COLO668 (cell line): ENCODE measurements around the gene SLC12A8.

Experiments
- DNase-seq: peaks from one replicate; lab custom pipeline; 2025; ENCODE audit not compliant: unreplicated experiment; lab: John Stamatoyannopoulos, UW

SLC12A8 gene

GRCh38 chr3:125154800-125155269 is 57.7 kb downstream of the SLC12A8 start:
- no peak for DNase-seq

- DNase-seq = no peak
Measured at GRCh38 chr3:125154110-125154509, 58.4 kb downstream of the SLC12A8 start.

DNA sequence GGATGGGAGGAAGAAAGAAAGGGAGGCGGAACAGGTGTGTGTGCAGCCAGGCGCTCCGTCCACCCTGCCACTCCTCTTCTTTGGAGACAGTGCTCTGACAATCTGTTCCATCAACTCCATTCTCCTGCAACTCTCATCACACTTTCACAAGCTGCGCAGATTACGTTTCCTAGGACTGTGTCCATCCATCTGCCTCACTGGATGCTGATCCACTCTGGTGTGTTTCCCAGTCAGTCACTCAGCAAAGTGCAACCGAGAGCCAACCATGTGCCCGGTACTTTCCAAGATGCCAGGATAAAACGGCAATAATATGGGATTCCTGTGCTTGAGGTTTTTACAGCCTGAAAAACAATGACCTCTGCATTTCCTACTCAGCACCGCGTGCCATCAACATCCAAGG is 59.6 kb downstream of the SLC12A8 start:
- DNase-seq = no peak

DNA sequence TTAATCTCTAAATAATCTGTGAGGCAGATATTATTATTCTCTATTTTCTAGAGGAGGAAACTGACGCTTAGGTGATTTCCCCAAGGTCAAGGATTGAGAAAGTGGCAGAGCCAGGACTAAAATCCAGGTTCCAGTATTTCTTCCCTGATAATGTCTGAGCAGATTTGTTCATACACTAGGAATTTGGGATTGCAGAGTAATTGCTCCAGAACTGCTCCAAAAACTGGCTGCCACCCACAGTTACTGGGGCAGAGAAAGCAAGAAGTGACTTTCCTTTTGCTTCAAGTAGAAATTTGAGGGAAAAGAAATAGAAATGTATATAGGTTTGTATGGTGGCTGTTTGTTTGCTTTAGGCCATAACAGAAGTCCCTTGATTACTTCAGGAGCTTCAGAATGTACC is 60.6 kb downstream of the SLC12A8 start:
- no peak for DNase-seq

DNA sequence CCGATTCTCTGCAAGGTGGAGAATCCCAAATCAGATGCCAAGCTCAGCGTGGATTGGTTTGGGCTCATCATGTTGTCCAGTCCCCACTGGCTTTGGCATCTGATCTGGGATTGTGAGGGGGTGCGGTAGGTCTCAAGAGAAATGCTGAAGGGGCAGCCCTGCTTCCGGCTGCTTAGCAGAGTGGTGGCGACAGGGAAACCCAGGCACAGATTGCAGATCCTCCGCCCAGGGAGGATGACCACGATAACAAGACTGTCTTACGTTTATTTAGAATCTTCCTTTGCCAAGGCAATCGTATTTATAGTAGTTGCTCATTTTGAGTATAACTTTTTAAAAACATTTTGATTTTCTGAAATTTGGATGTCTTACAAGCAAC is 61.1 kb downstream of the SLC12A8 start:
- DNase-seq = no peak

DNA sequence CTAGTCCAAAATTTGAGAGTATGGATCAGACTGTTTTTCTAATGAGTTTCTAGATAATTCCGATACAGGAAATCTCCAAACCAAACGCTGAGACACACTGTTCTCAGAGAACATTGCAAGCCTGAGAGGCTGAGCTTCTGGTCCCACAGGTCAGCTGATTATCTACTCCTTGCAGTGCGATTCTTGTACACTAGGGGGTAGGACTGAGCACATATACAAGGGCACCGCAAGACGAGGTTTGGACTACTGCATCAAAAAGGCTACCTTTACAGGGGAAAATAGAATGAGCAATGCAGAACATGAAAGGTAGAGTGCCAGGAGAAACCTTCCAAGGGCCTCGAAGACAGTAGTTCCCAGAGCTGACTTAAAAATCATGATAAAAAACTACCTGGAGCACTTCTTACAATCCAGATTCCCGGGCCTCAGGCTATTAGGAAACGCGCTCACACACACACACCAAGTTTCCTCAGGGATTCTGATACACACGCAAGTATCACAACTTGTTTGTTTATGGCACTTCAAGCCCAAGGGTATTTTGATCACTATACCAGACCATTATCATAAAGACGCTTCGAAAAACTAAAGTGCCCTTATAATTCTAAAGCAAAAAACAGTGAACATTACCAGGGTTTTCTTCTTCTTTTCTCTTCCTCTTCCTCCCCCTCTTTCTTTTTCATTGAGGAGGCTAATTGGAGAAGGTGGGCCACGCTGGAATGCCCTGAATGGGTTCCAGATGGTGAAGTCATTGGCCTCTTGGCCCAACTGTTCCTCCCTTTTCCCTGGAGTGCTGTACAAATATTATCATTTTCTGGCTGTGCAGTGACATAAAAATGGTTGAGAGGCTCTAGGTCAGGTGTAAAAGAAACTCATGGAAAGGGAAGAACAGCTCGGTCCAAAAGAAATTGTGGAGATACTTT is 61.8 kb downstream of the SLC12A8 start:
- peak; percentile 50 for DNase-seq

GRCh38 chr3:125149462-125149861 is 63.1 kb downstream of the SLC12A8 start:
- no peak for DNase-seq

DNA sequence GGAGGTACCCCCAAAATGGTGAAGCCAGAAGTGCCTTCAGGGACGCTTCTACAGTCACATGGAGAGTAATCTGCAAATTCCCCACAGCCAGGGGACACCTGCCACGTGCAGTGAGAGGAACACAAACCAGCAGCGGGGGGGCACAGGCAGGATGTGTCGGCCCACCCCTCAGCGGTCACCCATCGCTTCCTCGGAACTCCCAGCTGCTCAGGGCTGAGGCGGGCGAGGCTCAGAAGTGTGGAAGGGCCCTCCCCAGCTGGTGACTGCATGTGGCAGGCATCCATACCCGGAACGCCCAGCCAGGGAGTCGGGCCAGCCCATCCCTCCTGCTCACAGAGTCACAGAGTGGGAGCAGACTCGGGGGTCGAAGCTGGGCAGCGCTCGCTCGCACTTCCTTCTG is 63.7 kb downstream of the SLC12A8 start:
- no peak for DNase-seq

DNA sequence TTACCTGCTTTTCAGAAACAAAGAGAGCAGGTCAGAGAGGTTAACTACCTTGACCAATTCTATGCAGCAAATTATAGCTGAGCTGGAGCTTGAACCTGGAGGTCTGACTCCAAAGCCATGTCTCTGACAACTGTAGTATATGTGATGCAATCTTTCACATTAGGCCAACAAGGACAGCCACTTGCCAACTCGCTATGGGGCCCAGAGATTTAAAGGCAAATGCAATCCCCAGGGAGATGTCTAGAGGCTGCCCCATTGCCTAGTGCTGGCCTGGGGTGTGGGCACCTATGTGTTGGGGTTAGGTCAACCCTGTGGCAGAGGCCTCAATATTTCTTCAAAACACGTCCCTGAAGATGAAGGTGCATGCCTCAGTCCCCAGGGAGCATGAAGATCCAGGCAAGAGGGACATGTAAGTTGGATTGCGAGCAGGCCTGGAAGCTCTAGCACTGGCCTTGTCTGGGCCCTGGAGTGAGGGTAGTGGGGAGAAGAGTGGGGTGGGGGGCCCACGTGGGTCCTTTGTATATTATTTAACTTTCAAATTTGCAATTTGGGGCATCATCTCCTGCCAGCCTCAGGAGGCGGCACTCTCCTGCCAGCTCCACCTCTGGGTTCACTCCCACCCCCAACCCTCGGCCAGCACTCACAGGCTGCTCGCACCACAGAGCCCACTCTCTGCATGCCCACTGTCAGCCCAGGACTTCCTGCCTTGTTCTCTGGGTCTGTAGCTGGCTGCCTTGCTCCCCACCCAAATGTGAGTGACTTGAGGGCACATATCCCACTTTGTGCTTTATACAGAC is 64.3 kb downstream of the SLC12A8 start:
- DNase-seq = no peak

DNA sequence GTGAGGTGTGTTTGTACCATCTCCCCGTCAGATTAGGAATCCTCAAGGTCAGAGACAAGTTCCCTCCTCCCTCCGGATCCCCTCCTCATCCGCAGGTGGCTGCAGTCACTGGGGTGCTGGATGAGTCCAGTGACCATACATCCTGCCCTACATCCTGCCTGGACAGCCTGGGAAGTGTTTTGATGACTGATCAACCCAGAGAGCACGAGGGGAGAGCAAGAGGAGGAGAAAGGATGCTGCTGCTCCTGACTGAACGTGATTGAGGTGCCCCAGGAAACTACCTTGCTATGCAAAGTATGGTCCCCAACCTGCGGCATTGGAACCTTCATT is 65.1 kb downstream of the SLC12A8 start:
- DNase-seq = no peak

DNA sequence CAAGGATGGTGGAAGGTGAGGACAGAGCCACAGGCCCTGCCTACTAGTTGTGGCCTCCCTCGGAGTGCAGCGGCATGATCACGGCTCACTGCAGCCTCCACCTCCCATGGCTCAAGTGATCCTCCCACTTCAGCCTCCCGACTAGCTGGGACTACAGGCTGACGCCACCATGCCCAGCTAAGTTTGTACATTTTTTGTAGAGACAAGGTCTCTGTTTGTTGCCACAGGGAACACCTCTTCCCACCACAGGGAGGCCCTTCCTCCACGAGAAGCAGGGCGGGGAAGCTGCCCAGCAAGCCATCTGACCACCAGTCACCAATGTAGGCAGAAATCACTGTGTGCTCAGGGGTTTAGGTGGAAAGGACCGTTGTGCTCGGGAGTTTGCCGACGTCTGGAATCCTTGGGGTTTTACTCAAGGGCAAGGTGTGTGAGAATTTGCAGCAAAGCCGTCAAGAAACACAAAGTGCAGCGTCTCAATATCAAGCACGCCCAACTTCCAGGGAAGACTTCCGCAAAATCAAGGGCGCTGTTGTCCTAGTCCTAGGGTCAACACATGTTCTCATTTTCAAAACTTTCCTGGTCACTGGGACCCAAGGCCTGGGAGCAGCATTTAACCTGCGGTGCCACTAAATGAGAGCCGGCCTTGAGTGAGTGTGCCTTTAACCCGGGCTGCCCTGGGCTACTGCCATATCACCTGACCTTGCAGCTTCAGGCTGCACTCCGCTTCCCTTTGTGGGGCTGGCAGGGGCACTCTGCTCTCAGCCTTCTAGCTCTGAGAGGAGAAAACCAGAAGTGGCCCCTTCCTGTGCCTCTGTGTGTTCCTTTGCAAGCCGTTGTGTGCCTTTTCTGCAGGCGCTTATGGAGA is 65.7 kb downstream of the SLC12A8 start:
- DNase-seq = no peak

- DNase-seq = no peak
Measured at GRCh38 chr3:125145751-125146475, 66.6 kb downstream of the SLC12A8 start.

DNA sequence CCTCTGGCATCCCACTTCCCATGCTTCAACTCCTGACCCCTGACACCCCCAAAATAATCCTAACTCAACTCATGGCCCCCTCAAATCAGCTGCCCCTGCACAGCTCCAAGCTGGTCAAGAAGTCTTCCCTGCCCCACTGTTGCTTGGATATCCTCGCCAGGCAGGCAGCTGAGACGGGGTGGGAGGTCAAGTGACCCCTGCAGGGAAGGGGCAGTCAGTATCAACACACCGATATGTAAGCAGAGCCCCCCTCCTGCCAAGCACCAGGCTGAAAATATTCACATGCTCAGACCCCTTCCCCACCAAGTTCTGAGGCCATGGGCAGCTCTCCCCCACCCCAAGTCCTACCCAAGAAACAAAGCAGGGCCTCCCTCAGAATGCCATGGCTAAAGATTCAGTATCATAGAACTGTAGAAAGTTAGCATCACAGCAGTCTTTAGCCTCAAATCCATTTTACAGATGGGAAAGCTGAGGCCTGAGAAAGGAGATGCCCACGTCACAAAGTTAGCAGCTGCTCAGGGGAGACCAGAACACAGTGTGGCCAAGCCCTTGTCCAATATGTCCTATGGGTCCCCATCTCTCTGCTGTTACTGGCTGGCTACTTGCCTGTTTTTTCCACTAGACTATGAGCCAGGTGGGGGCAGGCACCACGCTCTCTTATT is 67.8 kb downstream of the SLC12A8 start:
- no peak for DNase-seq

GRCh38 chr3:125143982-125144652 is 68.4 kb downstream of the SLC12A8 start:
- no peak for DNase-seq

GRCh38 chr3:125143538-125143937 is 69.0 kb downstream of the SLC12A8 start:
- no peak for DNase-seq

DNA sequence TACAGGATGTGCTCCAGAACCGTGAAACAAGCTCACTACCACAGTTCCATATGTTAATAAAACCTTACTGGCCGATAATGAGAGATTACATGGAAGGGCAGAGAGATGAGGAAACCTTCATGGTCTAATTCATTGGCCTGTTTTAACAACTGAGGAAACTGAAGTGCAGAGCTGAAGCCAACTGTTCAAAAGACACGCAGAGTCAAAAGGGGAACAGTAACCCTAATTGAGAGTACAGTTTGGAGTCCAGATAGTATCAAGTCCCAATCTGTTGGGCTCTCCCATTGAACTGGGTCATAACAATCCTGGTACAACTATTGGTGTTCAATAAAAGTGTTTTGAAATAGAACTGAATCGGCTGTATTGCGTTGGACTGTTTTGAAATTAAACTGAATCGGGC is 69.6 kb downstream of the SLC12A8 start:
- DNase-seq = no peak

DNA sequence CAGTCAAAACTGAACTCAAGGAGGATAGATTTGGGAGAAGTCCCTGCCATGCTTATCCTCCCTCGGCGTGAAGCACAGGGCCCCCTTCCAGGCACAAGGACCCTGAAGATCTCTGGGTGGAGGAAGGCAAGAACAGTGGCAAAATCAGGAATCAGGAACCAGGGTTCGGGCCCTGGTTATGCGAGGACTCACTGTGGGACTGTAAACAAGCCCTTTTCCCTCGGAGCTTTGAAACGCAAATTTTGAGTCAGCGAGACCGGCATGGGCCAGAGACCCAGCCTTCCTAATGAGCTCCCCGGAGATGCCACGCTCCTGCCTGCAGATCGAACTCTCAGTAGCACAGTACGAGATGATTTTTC is 70.1 kb downstream of the SLC12A8 start:
- no peak for DNase-seq

GRCh38 chr3:125141596-125142419 is 70.7 kb downstream of the SLC12A8 start:
- peak; percentile 65 for DNase-seq
